ENCODE results near the gene AS3MT.
"Not testable (repeated sequence)": the region's sequence is repeated elsewhere in the genome, so short reads cannot be mapped to it uniquely, and the experiment has no call there.

GRCh38 chr10:102843139-102843538 is 26.1 kb upstream of the AS3MT start:
- not testable (repeated sequence) for TF ChIP-seq CTCF, POLR2A, EP300 (IDR thresholded peaks at IDR 0.05)

Measured in ovary (tissue), 3 donors.